K562 (cell line): ENCODE measurements around the gene GPR153. TPM values are rescaled to one million over a fixed set of nuclear protein-coding genes. Genes with fewer than 3 reads are reported as not detected.
A peak's percentile ranks its signal among the peaks of the same experiment; 100 is the strongest.

Experiments used
- ATF7 ChIP-seq: fragments of 450-650 bp; IDR thresholded peaks from 2 replicates; pipeline ENCODE4 v1.7.1; 2014; ENCODE audit warnings: mild to moderate bottlenecking, moderate library complexity
- CBX5 ChIP-seq: IDR thresholded peaks from 2 replicates; pipeline ENCODE4 v1.6.1; 2014; ENCODE audit warnings: low read depth, borderline replicate concordance
- CEBPB ChIP-seq: fragments of 450-650 bp; IDR thresholded peaks from 2 replicates; pipeline ENCODE4 v1.6.1; 2016; ENCODE audit warnings: missing genetic modification characterization, missing compliant biosample characterization
- CEBPG ChIP-seq, 3 experiments: fragments of 200-800 bp in 1 of 3; sonication (Bioruptor generic) in 1 of 3; sonication (generic) in 1 of 3; formaldehyde crosslinking in 1 of 3; IDR thresholded peaks in 2 of 3; conservative IDR thresholded peaks in 1 of 3; 2 replicates each; pipeline versions ENCODE4 v1.6.1 to v1.8.0; 2016 to 2022; ENCODE audit warnings: missing compliant biosample characterization in 2 of 3, missing genetic modification characterization in 2 of 3, mild to moderate bottlenecking in 1 of 3, missing genetic modification reagents in 1 of 3
- KDM1A ChIP-seq, 2 experiments: fragments of 450-650 bp; IDR thresholded peaks; 2 replicates each; pipeline ENCODE4 v1.6.1; 2016; ENCODE audit warnings: mild to moderate bottlenecking in 2 of 2
- PHB ChIP-seq: fragments of 250-450 bp; sonication (Bioruptor Pico); IDR thresholded peaks from 2 replicates; pipeline ENCODE4 v1.5.0; 2021
- RCOR1 ChIP-seq, 2 experiments: IDR thresholded peaks; 2 replicates each; pipeline ENCODE4 v1.6.1; 2012; ENCODE audit warnings: low read depth in 2 of 2, low read length in 2 of 2, borderline replicate concordance in 1 of 2, improper control_type of control experiment in 1 of 2
- SOX6 ChIP-seq: fragments of 450-650 bp; IDR thresholded peaks from 2 replicates; pipeline ENCODE4 v1.6.1; 2014; ENCODE audit warnings: mild to moderate bottlenecking
- TARDBP ChIP-seq: fragments of 450-650 bp; IDR thresholded peaks from 2 replicates; pipeline ENCODE4 v1.6.1; 2016
- ZNF146 ChIP-seq: IDR thresholded peaks from one replicate; pipeline ENCODE4 v1.6.1; 2018; ENCODE audit warnings: missing compliant biosample characterization; ENCODE audit not compliant: unreplicated experiment
- ZNF316 ChIP-seq: fragments of 450-650 bp; IDR thresholded peaks from 2 replicates; pipeline ENCODE4 v1.6.1; 2016
- ZNF384 ChIP-seq: IDR thresholded peaks from 2 replicates; pipeline ENCODE4 v1.6.1; 2012; ENCODE audit warnings: low read depth, low read length, improper control_type of control experiment
- polyA plus RNA-seq, 8 experiments: library from polyadenylated mRNA; depleted of rRNA in 4 of 8; stranded (reverse) in 5 of 8; unstranded in 3 of 8; fragments of >200 nt; fragmentation: Nextera tagmentation in 2 of 8; fragmentation: Illumina TruSeq in 1 of 8; extraction: Ambion mirVana in 2 of 8; extraction: Trizol in 1 of 8; gene quantifications; 2 replicates each; pipeline versions ENCODE4 v1.2.1 to v1.2.3, GENCODE V29; 2011 to 2014; ENCODE audit warnings: inconsistent platforms in 1 of 8, missing spikeins in 1 of 8
- total RNA-seq, 7 experiments: library from RNA; depleted of rRNA in 6 of 7; stranded (reverse); fragments of >200 nt in 6 of 7; fragmentation: Illumina TruSeq in 2 of 7; extraction: Trizol in 2 of 7; gene quantifications; 2 replicates each; pipeline versions ENCODE4 v1.2.1 to v1.2.3, GENCODE V29; 2011 to 2021; ENCODE audit warnings: low replicate concordance in 1 of 7
- TF ChIP-seq, protein P1 (sequence below): fragments of 250-450 bp; sonication (Bioruptor Pico); IDR thresholded peaks from 2 replicates; pipeline ENCODE4 v1.5.0; 2021
- TF ChIP-seq, protein P2 (sequence below), 2 experiments: fragments of 450-650 bp; IDR thresholded peaks; 2 replicates each; pipeline ENCODE4 v1.6.1; 2016; ENCODE audit warnings: mild to moderate bottlenecking in 2 of 2, borderline replicate concordance in 1 of 2, low read depth in 1 of 2, moderate library complexity in 1 of 2
- TF ChIP-seq, protein P3 (sequence below): IDR thresholded peaks from 3 replicates; pipeline ENCODE4 v1.6.1; 2011; ENCODE audit warnings: borderline replicate concordance, mild to moderate bottlenecking; ENCODE audit not compliant: insufficient read length, insufficient read depth
- TF ChIP-seq, protein P4 (sequence below): fragments of 450-650 bp; IDR thresholded peaks from 2 replicates; pipeline ENCODE4 v1.6.1; 2016

The GPR153 gene
- total and polyA plus RNA-seq, 9 of the 15 experiments (the other 6 are each of a cell fraction or from before 2014, with no cell fraction given), result 0.01 to 1.5 (median 0.51) TPM

DNA sequence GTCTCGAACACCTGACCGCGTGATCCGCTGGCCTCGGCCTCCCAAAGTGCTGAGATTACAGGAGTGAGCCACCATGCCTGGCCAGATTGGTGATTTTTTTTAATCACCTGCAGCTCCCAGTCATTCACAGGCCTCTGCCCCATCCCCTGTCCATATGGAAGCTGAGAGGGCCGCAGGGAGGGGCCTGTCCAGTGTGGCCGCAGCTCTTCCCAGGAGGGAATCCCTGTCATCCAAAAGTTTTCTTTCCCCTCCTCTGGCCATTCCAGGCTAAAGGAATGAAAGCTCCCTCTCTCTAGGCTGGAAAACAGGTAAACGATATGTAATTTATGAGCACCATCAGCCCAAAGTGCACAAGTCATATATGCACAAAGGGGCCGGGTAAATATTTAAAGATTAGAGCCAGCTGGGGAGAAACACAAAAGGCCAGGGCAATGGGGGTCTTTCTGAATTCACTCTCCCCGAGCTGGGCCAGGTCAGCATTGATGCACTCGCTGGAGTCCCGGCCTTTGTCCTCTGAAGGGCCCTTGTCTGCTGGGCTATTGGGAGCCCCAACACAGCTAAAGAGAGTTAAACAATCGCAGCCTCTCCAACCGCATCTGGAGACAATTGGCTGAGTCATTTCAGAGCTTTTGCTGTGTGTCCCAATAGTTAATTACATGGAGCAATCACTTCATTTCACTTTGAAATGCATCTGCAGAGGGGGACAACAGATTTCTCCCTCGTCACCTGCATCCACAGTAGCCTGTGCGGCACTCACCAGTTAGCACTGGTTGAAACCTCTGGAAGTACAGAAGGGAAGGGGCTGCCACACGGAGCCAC lies 20.7 kb downstream of the GPR153 start (continued):
- TF ChIP-seq, protein P1, sequence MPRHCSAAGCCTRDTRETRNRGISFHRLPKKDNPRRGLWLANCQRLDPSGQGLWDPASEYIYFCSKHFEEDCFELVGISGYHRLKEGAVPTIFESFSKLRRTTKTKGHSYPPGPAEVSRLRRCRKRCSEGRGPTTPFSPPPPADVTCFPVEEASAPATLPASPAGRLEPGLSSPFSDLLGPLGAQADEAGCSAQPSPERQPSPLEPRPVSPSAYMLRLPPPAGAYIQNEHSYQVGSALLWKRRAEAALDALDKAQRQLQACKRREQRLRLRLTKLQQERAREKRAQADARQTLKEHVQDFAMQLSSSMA, result no peak
- TF ChIP-seq, protein P2, sequence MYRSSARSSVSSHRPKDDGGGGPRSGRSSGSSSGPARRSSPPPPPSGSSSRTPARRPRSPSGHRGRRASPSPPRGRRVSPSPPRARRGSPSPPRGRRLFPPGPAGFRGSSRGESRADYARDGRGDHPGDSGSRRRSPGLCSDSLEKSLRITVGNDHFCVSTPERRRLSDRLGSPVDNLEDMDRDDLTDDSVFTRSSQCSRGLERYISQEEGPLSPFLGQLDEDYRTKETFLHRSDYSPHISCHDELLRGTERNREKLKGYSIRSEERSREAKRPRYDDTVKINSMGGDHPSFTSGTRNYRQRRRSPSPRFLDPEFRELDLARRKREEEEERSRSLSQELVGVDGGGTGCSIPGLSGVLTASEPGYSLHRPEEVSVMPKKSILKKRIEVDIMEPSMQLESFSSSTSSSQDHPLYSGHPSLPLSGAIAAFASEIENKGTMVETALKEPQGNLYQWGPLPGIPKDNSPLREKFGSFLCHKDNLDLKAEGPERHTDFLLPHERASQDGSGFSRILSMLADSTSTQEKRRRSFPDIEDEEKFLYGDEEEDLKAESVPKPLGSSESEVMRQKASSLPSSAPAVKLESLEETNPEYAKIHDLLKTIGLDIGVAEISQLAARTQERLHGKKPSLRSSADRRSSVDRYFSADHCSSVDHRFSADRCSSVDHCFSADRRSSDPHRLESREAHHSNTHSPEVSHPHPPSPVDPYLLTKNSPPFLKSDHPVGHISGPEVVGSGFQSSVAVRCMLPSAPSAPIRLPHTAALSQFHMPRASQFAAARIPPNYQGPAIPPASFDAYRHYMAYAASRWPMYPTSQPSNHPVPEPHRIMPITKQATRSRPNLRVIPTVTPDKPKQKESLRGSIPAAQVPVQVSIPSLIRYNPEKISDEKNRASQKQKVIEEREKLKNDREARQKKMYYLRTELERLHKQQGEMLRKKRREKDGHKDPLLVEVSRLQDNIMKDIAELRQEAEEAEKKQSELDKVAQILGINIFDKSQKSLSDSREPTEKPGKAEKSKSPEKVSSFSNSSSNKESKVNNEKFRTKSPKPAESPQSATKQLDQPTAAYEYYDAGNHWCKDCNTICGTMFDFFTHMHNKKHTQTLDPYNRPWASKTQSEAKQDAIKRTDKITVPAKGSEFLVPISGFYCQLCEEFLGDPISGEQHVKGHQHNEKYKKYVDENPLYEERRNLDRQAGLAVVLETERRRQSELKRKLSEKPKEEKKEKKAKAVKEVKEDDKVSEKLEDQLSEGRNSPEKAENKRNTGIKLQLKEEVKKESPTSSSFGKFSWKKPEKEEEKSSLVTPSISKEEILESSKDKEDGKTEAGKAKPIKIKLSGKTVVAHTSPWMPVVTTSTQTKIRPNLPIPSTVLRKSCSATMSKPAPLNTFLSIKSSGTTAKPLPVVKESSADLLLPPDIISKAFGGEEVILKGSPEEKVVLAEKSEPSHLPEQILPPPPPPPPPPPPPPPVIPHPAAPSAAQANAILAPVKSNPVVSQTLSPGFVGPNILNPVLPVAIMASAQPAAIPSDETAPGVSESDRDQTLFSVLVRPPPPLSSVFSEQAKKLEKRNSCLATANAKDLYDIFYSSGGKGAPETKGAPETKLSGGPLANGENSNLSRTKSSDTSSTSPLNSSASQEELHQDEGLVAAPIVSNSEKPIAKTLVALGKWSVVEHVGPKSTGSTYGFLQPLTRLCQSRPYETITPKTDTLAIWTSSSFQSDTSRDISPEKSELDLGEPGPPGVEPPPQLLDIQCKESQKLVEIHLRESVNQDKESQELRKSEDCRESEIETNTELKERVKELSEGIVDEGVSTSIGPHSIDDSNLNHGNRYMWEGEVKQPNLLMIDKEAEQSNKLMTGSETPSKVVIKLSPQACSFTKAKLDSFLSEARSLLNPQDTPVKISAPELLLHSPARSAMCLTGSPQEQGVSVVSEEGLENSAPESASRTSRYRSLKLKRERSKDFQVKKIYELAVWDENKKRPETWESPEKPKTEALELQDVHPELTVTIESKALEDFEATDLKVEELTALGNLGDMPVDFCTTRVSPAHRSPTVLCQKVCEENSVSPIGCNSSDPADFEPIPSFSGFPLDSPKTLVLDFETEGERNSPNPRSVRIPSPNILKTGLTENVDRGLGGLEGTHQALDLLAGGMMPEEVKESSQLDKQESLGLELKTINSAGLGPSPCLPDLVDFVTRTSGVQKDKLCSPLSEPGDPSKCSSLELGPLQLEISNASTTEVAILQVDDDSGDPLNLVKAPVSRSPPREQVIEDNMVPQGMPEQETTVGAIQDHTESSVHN (IDR thresholded peaks at IDR 0.05; ENCODE audit: borderline replicate concordance in 1 of 2, low read depth in 1 of 2), result no peak
- TF ChIP-seq CEBPG (CRISPR knock-in tag; IDR thresholded peaks at IDR 0.05) (peak; percentile 19; the same call in 1 of the 2 replicates), CEBPG (tag; conservative IDR thresholded peaks at IDR 0.05 in 1 of 2, IDR thresholded peaks at IDR 0.05 in 1 of 2) (peak in 1 of 2 experiments; percentile 66; a peak in 2 of 4 replicates), KDM1A (IDR thresholded peaks at IDR 0.05) (peak; percentile 87), CBX5 (no peak), ATF7 (no peak), SOX6 (no peak), CEBPB (peak; percentile 73), PHB (CRISPR knock-in tag) (no peak), ZNF146 (CRISPR knock-in tag) (no peak), RCOR1 (IDR thresholded peaks at IDR 0.05; ENCODE audit: borderline replicate concordance in 1 of 2, low read depth in 2 of 2, low read length in 2 of 2) (peak in 1 of 2 experiments; percentile 80; a peak in 2 of 4 replicates), ZNF316 (peak; percentile 54), ZNF384 (no peak), TARDBP (no peak)
- TF ChIP-seq, protein P3, sequence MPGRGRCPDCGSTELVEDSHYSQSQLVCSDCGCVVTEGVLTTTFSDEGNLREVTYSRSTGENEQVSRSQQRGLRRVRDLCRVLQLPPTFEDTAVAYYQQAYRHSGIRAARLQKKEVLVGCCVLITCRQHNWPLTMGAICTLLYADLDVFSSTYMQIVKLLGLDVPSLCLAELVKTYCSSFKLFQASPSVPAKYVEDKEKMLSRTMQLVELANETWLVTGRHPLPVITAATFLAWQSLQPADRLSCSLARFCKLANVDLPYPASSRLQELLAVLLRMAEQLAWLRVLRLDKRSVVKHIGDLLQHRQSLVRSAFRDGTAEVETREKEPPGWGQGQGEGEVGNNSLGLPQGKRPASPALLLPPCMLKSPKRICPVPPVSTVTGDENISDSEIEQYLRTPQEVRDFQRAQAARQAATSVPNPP, result no peak
- TF ChIP-seq, protein P4, sequence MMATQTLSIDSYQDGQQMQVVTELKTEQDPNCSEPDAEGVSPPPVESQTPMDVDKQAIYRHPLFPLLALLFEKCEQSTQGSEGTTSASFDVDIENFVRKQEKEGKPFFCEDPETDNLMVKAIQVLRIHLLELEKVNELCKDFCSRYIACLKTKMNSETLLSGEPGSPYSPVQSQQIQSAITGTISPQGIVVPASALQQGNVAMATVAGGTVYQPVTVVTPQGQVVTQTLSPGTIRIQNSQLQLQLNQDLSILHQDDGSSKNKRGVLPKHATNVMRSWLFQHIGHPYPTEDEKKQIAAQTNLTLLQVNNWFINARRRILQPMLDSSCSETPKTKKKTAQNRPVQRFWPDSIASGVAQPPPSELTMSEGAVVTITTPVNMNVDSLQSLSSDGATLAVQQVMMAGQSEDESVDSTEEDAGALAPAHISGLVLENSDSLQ, result no peak
